Ascending aorta (tissue), 2 donors: ENCODE measurements around the gene P2RX7. TPM values are rescaled to one million over a fixed set of nuclear protein-coding genes. Genes with fewer than 3 reads are reported as not detected.

Experiments used
- DNase-seq, 2 donors: peaks; one replicate each; pipeline ENCODE4 v3.0.0-alpha.2; 2019; ENCODE audit warnings: low spot score in 2 of 2
- H3K27ac ChIP-seq, 2 donors: fragments of 200-600 bp; sonication (generic); one replicate each; pipeline ENCODE4 v1.5.1; 2016 to 2017; ENCODE audit warnings: mild to moderate bottlenecking in 1 of 2
- H3K27me3 ChIP-seq: fragments of 200-600 bp; sonication (generic); one replicate; pipeline ENCODE4 v1.5.1; 2017
- H3K36me3 ChIP-seq, 2 donors: fragments of 200-600 bp; sonication (generic); one replicate each; pipeline ENCODE4 v1.5.1; 2016
- H3K4me1 ChIP-seq, 2 donors: fragments of 200-600 bp; sonication (generic); one replicate each; pipeline ENCODE4 v1.5.1; 2016 to 2017; ENCODE audit warnings: mild to moderate bottlenecking in 1 of 2
- H3K4me3 ChIP-seq, 2 donors: fragments of 200-600 bp; sonication (generic); one replicate each; pipeline ENCODE4 v1.5.1; 2016 to 2017; ENCODE audit warnings: mild to moderate bottlenecking in 1 of 2
- H3K9me3 ChIP-seq, 2 donors: fragments of 200-600 bp; sonication (generic); one replicate each; pipeline ENCODE4 v1.5.1; 2016
- CTCF ChIP-seq, 3 experiments: fragments of 200-600 bp in 2 of 3; fragments of 450-650 bp in 1 of 3; sonication (generic) in 2 of 3; IDR thresholded peaks; one replicate each; pipeline ENCODE4 v1.5.1; 2016 to 2019; ENCODE audit warnings: antibody characterized with exemption in 3 of 3, mild to moderate bottlenecking in 1 of 3, moderate library complexity in 1 of 3
- intact Hi-C: fragments of 100-400 bp; cut with DNase I; formaldehyde crosslinking; loops from one replicate; pipeline ENCODE4 v1.15.1; 2023
- total RNA-seq: library from RNA; depleted of rRNA; stranded (reverse); fragments of >200 nt; gene quantifications from one replicate; pipeline ENCODE4 v1.1.0, GENCODE V29; 2016

P2RX7 gene
- total RNA-seq, 1 donor from 2014 or later, result 1.1 TPM

- Histone ChIP-seq H3K4me3 (no peak overlapping the region), H3K27ac (no peak overlapping the region), H3K27me3 (no peaks in the 10 kb centered on the region), H3K36me3 (no peaks in the 10 kb centered on the region), H3K4me1 (no peaks in the 10 kb centered on the region), H3K9me3 (no peaks in the 10 kb centered on the region)
- TF ChIP-seq CTCF (IDR thresholded peaks at IDR 0.05), result no peak
- intact Hi-C loops, result no loop called here
- DNase-seq, result no peak
Observed at GRCh38 chr12:121188227-121188626, 55.6 kb downstream of the P2RX7 start.

GRCh38 chr12:121189131-121189530 is 56.5 kb downstream of the P2RX7 start:
- Histone ChIP-seq H3K4me1 (no peaks in the 10 kb centered on the region), H3K4me3 (no peak overlapping the region), H3K27me3 (no peaks in the 10 kb centered on the region), H3K27ac (no peak overlapping the region), H3K9me3 (no peaks in the 10 kb centered on the region), H3K36me3 (no peaks in the 10 kb centered on the region)
- intact Hi-C loops, result no loop called here
- no peak for DNase-seq
- no peak for TF ChIP-seq CTCF (IDR thresholded peaks at IDR 0.05)

GRCh38 chr12:121189619-121190155 is 57.0 kb downstream of the P2RX7 start:
- TF ChIP-seq CTCF (IDR thresholded peaks at IDR 0.05), result no peak
- Histone ChIP-seq H3K9me3 (no peaks in the 10 kb centered on the region), H3K27ac (no peak overlapping the region), H3K4me1 (no peaks in the 10 kb centered on the region), H3K4me3 (no peak overlapping the region), H3K36me3 (no peaks in the 10 kb centered on the region), H3K27me3 (no peaks in the 10 kb centered on the region)
- no peak for DNase-seq
- intact Hi-C loops, result no loop called here

GRCh38 chr12:121190523-121191031 is 57.9 kb downstream of the P2RX7 start:
- Histone ChIP-seq H3K27ac (no peak overlapping the region), H3K4me3 (no peak overlapping the region), H3K9me3 (no peaks in the 10 kb centered on the region), H3K4me1 (no peaks in the 10 kb centered on the region), H3K27me3 (no peaks in the 10 kb centered on the region), H3K36me3 (no peaks in the 10 kb centered on the region)
- intact Hi-C loops, result no loop called here
- no peak for TF ChIP-seq CTCF (IDR thresholded peaks at IDR 0.05)
- DNase-seq, result no peak

GRCh38 chr12:121191151-121191550 is 58.5 kb downstream of the P2RX7 start:
- TF ChIP-seq CTCF (IDR thresholded peaks at IDR 0.05), result no peak
- no peaks in the 10 kb centered on the region for H3K4me1 ChIP-seq
- intact Hi-C loops, result no loop called here
- H3K27ac ChIP-seq, result no peak overlapping the region
- H3K36me3 ChIP-seq, result no peaks in the 10 kb centered on the region
- no peaks in the 10 kb centered on the region for H3K27me3 ChIP-seq
- no peaks in the 10 kb centered on the region for H3K9me3 ChIP-seq
- H3K4me3 ChIP-seq, result no peak overlapping the region
- DNase-seq, result no peak

GRCh38 chr12:121196902-121197301 is 64.2 kb downstream of the P2RX7 start:
- H3K4me1 ChIP-seq, result no peaks in the 10 kb centered on the region
- no peak overlapping the region for H3K27ac ChIP-seq
- no peak for DNase-seq
- H3K9me3 ChIP-seq, result no peaks in the 10 kb centered on the region
- H3K27me3 ChIP-seq, result no peaks in the 10 kb centered on the region
- intact Hi-C loops, result no loop called here
- TF ChIP-seq CTCF (IDR thresholded peaks at IDR 0.05), result no peak
- no peaks in the 10 kb centered on the region for H3K36me3 ChIP-seq
- no peak overlapping the region for H3K4me3 ChIP-seq
